ENCODE data around the gene NIPA2. TPM values are rescaled to one million over a fixed set of nuclear protein-coding genes. Genes with fewer than 3 reads are reported as not detected.

Gene NIPA2
- total RNA-seq, 4 donors from 2014 or later: 14.7 to 78.6 (median 50.4) TPM

GRCh38 chr15:22915866-22916515 lies 77.5 kb downstream of the NIPA2 start:
- no peaks in the 10 kb centered on the region for H3K9me3 ChIP-seq
- no peak for DNase-seq
- H3K27me3 ChIP-seq: no peaks in the 10 kb centered on the region
- WGBS, 2 donors (ENCODE audit: low coverage in 1 of 2): 93% methylated on average over 22 of the region's 25 CpGs; no CpG with 5 or more reads in 1 of the 2 donors
- no peaks in the 10 kb centered on the region for H3K4me1 ChIP-seq
- intact Hi-C loops (cut with DNase I; ENCODE audit: low total_unique reads): no loop called here
- in situ Hi-C loops (cut with MboI; ENCODE audit: low pct_ligation_motif_present in 1 of 4, low pct_unique_long_range_greater_than_20kb in 1 of 4, low sequenced_read_pairs in 3 of 4): loop anchor here in 1 of 4 donors (25.0 kb wide), 1 partner anchor 104 kb away; no protein-coding TSS in a partner anchor
- no peak overlapping the region for H3K27ac ChIP-seq
- no peak overlapping the region for H3K4me3 ChIP-seq
- H3K36me3 ChIP-seq: peaks cover 0 to 53% (median 22%) of the 10 kb centered on the region in 4 donors
- TF ChIP-seq CTCF (IDR thresholded peaks at IDR 0.05): no peak
- TF ChIP-seq EP300 (IDR thresholded peaks at IDR 0.05; ENCODE audit: low read depth): no peak
- TF ChIP-seq POLR2AphosphoS5 (IDR thresholded peaks at IDR 0.05): no peak

DNA sequence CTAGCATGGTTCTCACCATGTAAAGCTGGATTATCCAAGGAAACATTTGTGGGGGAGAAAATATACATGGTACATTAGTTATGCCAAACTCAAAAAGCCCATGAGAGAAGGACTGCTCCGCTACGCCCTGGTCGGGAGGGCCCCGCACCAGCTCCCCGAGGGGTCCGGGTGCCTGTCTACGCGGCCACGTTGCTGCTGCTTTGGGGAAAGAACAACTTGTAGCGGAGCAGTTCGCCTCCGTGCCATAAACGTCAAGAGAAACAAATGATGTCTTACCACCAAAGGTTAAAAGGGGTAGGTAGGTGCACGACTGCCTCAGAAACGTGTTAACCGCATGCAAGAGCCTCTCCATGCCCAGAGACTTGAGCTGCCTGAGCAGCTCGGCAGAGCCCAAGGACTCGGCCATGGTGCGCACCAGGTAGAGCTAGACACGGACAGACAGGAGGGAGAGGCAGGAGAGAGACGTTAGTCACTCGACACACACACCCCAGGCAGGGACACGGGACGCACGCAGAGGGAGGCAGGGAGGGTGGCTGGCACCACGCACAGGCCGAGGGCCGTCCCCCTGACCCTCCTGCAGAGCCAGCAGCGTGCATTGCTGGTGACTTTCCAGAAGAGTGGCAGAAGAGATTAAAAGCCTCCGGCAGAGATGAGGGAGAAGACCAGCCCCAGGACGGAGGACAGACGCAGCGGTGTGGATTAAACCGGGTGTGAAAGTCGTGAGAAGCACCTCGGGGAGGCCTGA lies 78.3 kb downstream of the NIPA2 start:
- Histone ChIP-seq H3K27ac (no peak overlapping the region), H3K27me3 (no peaks in the 10 kb centered on the region), H3K9me3 (no peaks in the 10 kb centered on the region), H3K4me1 (no peaks in the 10 kb centered on the region), H3K4me3 (no peak overlapping the region), H3K36me3 (peaks cover 0 to 45% (median 18%) of the 10 kb centered on the region in 4 donors)
- 92 to 96% methylated on average over 15 to 36 of the region's 36 CpGs for WGBS, 2 donors (ENCODE audit: low coverage in 1 of 2)
- TF ChIP-seq EP300 (IDR thresholded peaks at IDR 0.05; ENCODE audit: low read depth) (no peak), POLR2AphosphoS5 (IDR thresholded peaks at IDR 0.05) (no peak), POLR2A (IDR thresholded peaks at IDR 0.05) (no peak), CTCF (IDR thresholded peaks at IDR 0.05) (no peak)
- no peak for DNase-seq
- intact Hi-C loops (cut with DNase I; ENCODE audit: low total_unique reads) (no loop called here), in situ Hi-C loops (cut with MboI; ENCODE audit: low pct_ligation_motif_present in 1 of 4, low pct_unique_long_range_greater_than_20kb in 1 of 4, low sequenced_read_pairs in 3 of 4) (loop anchor here in 1 of 4 donors (25.0 kb wide), 1 partner anchor 104 kb away; no protein-coding TSS in a partner anchor)

GRCh38 chr15:22917556-22917955 lies 79.1 kb downstream of the NIPA2 start:
- no peak overlapping the region for H3K27ac ChIP-seq
- H3K4me3 ChIP-seq: no peak overlapping the region
- DNase-seq: no peak
- no peaks in the 10 kb centered on the region for H3K27me3 ChIP-seq
- H3K9me3 ChIP-seq: no peaks in the 10 kb centered on the region
- in situ Hi-C loops (cut with MboI; ENCODE audit: low pct_ligation_motif_present in 1 of 4, low pct_unique_long_range_greater_than_20kb in 1 of 4, low sequenced_read_pairs in 3 of 4) (loop anchor here in 1 of 4 donors (25.0 kb wide), 1 partner anchor 105 kb away; no protein-coding TSS in a partner anchor), intact Hi-C loops (cut with DNase I; ENCODE audit: low total_unique reads) (no loop called here)
- no peaks in the 10 kb centered on the region for H3K4me1 ChIP-seq
- TF ChIP-seq EP300 (IDR thresholded peaks at IDR 0.05; ENCODE audit: low read depth): no peak
- no peak for TF ChIP-seq POLR2A (IDR thresholded peaks at IDR 0.05)
- no peak for TF ChIP-seq POLR2AphosphoS5 (IDR thresholded peaks at IDR 0.05)
- TF ChIP-seq CTCF (IDR thresholded peaks at IDR 0.05): no peak
- peaks cover 0 to 43% (median 15%) of the 10 kb centered on the region in 4 donors for H3K36me3 ChIP-seq
- WGBS, 2 donors (ENCODE audit: low coverage in 1 of 2): 97% methylated on average over 18 of the region's 18 CpGs; no CpG with 5 or more reads in 1 of the 2 donors

Other genes starting within 250 kb of the NIPA2 start
- 10 to 100 TPM in 2 of 4 donors, 1 to 10 TPM in 2; 5.2 to 19.3 (median 13.2) TPM for gene NIPA1, start 52.0 kb upstream of the NIPA2 start, total RNA-seq
- gene CYFIP1, start 141.7 kb downstream of the NIPA2 start, total RNA-seq: 100 to 1,000 TPM in 3 of 4 donors, 10 to 100 TPM in 1; 63.7 to 201 (median 171) TPM
- gene TUBGCP5, start 200.9 kb downstream of the NIPA2 start, total RNA-seq: 10 to 100 TPM; 10.1 to 19.1 (median 10.7) TPM

Measured in transverse colon (tissue), 4 donors.